Pancreas (tissue), 10 donors: ENCODE data around the gene DTD1. TPM values are rescaled to one million over a fixed set of nuclear protein-coding genes. Genes with fewer than 3 reads are reported as not detected.

Source experiments
- ATAC-seq, 4 donors: fragments of 200-7000 bp; cut with Tn5 transposase; one replicate each; pipeline versions ENCODE4 v1.8.0 to v1.9.1; 2020; ENCODE audit warnings: mild to moderate bottlenecking in 4 of 4, moderate library complexity in 4 of 4
- DNase-seq, 6 donors: peaks; one replicate each; pipeline ENCODE4 v3.0.0-alpha.2; 2020
- FAIRE-seq: peaks from 2 replicates; lab custom pipeline; 2012; peaks lifted over from hg19 to GRCh38; lab: Jason Lieb, UNC
- H3K27ac ChIP-seq, 4 donors: fragments of 200-600 bp; sonication (generic); 1 replicate in 3 of 4; 2 replicates in 1 of 4; pipeline versions ENCODE4 v1.5.0 to v1.8.0; 2020
- H3K27me3 ChIP-seq, 4 donors: fragments of 200-600 bp; one replicate each; pipeline ENCODE4 v1.8.0; 2021
- H3K36me3 ChIP-seq, 3 donors: fragments of 200-600 bp; sonication (generic) in 1 of 3; one replicate each; pipeline versions ENCODE4 v1.5.0 to v1.8.0; 2020 to 2021
- H3K4me1 ChIP-seq, 3 donors: fragments of 200-600 bp; one replicate each; pipeline ENCODE4 v1.8.0; 2021
- H3K4me3 ChIP-seq, 4 donors: fragments of 200-600 bp; sonication (generic) in 2 of 4; one replicate each; pipeline versions ENCODE4 v1.5.0 to v1.8.0; 2020 to 2021
- H3K9me3 ChIP-seq, 4 donors: fragments of 200-600 bp; one replicate each; pipeline ENCODE4 v1.8.0; 2021
- WGBS, 2 donors: extraction: QIAGEN DNeasy Blood & Tissue Kit; methylation state at CpG; one replicate each; pipeline ENCODE4 v1.1.7; 2013; 5-methylcytosine and 5-hydroxymethylcytosine counted together
- intact Hi-C, 3 donors: fragments of 100-400 bp; cut with DNase I; formaldehyde crosslinking; loops; one replicate each; pipeline versions ENCODE4 v1.11.1 to v1.14.2; 2022
- polyA plus RNA-seq, 2 donors: library from polyadenylated mRNA; stranded (reverse); fragments of 200-250 nt; gene quantifications; one replicate each; pipeline ENCODE4 v1.2.3, GENCODE V29; 2013
- total RNA-seq, 6 donors: library from RNA; stranded (reverse); fragmentation: NEBNext Ultra II Directional in 4 of 6; extraction: Animal tissue kit (Norgen Biotek cat#: 25700) in 4 of 6; gene quantifications; one replicate each; pipeline versions ENCODE4 v1.2.1 to v1.2.4, GENCODE V29; 2021 to 2023
- TF ChIP-seq, protein P1 (sequence below), 4 donors: fragments of 200-600 bp; sonication (generic) in 3 of 4; IDR thresholded peaks; one replicate each; pipeline versions ENCODE4 v1.5.0 to v1.8.0; 2021; ENCODE audit warnings: antibody characterized with exemption in 4 of 4
- donor health status: healthy with polysubstance abuse.
- donor health status: DM: no; HTN: no; CAD: no; lungs with moderate emphysema.
- donor health status: DM: no; HTN: no; CAD: no.
- donor health status: control.
- donor health status: control.
- donor health status: Bipolar disorder and iron deficiency.
- donor health status: DM: yes; HTN: yes; CAD: no.
- donor health status: DM: no; HTN: no; CAD: no.
- donor health status: DM: no; HTN: no; CAD: no.
- donor health status: DM: yes; HTN: yes; CAD: no.

The DTD1 gene
- total and polyA plus RNA-seq, 8 donors, result 7.4 to 20.6 (median 12.1) TPM

DNA sequence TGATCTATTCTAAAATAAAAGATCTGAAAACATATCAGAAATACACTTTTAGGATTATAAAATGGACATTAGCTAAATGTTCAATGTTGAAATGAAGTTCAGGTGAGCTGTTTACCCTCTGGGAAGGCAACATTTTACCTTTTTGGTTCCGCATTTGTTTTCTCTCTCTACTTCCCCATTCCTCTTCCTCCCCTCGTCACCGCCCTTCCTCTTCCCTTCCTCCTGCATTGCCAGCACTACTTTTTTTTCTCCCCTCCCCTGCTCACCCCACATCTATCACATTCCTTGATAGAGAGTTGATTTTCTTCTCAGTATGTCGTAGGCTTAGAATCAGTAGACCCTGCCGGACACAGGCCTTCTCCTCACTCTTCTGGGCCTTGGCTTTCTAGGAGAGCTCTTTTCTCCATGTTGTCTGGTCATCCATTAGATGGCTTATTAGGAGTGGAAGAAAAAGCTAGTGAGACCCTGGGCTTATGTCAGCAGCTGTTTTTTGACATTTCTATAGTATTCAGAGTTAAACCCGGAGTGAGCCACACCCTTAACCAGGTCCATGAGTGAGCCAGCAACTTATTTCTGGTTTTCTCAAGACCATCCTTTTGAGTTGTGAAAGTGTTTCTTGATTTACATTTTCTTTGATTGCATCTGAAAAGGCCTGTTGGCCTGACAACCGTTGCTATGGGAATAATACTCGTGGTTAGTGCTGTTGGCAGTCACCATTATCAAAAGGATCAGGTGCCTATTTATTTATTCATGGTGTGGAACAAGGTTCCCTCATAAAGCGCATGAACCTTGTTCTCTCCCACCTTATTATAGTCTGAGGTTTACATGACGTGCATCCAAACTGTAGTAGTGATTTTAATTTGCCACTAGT is 90.9 kb downstream of the DTD1 start:
- FAIRE-seq, result no peak
- TF ChIP-seq, protein P1, sequence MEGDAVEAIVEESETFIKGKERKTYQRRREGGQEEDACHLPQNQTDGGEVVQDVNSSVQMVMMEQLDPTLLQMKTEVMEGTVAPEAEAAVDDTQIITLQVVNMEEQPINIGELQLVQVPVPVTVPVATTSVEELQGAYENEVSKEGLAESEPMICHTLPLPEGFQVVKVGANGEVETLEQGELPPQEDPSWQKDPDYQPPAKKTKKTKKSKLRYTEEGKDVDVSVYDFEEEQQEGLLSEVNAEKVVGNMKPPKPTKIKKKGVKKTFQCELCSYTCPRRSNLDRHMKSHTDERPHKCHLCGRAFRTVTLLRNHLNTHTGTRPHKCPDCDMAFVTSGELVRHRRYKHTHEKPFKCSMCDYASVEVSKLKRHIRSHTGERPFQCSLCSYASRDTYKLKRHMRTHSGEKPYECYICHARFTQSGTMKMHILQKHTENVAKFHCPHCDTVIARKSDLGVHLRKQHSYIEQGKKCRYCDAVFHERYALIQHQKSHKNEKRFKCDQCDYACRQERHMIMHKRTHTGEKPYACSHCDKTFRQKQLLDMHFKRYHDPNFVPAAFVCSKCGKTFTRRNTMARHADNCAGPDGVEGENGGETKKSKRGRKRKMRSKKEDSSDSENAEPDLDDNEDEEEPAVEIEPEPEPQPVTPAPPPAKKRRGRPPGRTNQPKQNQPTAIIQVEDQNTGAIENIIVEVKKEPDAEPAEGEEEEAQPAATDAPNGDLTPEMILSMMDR (IDR thresholded peaks at IDR 0.05), result no peak
- Histone ChIP-seq H3K27me3 (no peaks in the 10 kb centered on the region), H3K9me3 (no peaks in the 10 kb centered on the region), H3K36me3 (no peaks in the 10 kb centered on the region), H3K4me1 (no peaks in the 10 kb centered on the region), H3K27ac (no peak overlapping the region), H3K4me3 (no peak overlapping the region)
- peak in 1 of 4 donors; percentile 44 for ATAC-seq
- intact Hi-C loops, result no loop called here
- peak in 1 of 6 donors; percentile 6 for DNase-seq
- 69 to 82% methylated on average over 10 of the region's 10 CpGs for WGBS, 2 donors

DNA sequence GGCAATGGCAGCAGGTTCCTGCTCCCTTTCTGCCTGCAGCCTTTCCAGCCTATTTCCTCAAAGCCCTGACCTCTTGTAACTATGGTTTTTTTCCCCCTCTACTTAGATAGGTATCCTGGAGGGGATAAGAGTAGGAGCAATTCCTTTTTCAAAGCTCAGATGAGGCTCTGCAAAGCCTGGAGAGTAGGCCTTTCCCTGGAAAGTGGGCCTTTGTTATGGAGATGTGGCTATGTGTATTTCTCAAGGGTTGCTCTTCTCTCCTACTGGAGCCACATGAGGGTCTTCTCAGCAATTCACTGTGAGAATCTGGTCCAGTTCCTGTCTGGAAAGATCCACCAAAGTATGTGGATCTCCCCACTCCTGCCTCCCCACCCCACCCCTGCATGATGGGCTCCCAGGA is 96.0 kb downstream of the DTD1 start:
- Histone ChIP-seq H3K4me1 (no peaks in the 10 kb centered on the region), H3K36me3 (no peaks in the 10 kb centered on the region), H3K4me3 (no peak overlapping the region), H3K27me3 (no peaks in the 10 kb centered on the region), H3K9me3 (no peaks in the 10 kb centered on the region), H3K27ac (no peak overlapping the region)
- TF ChIP-seq, protein P1 (IDR thresholded peaks at IDR 0.05), result no peak
- intact Hi-C loops, result no loop called here
- DNase-seq (no peak), FAIRE-seq (no peak), ATAC-seq (no peak)

DNA sequence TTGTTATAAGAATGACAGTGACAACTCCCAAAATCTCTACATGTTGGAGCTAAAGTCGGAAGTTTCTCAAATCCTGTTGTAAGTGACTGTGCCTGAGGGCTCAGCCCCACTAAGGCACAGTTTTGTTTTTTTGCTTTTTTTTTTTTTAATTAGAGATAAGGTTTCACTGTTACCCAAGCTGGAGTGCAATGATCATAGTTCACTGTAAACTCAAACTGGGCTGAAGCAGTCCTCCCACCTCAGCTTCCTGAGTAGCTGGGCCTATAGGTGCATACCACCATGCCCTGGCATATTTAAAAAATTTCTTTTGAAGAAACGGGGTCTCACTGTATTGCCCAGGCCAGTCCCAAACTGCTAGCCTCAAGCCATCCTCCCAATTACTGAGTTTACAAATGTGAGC is 96.9 kb downstream of the DTD1 start:
- no peak for FAIRE-seq
- Histone ChIP-seq H3K27ac (no peak overlapping the region), H3K9me3 (no peaks in the 10 kb centered on the region), H3K27me3 (no peaks in the 10 kb centered on the region), H3K36me3 (no peaks in the 10 kb centered on the region), H3K4me3 (no peak overlapping the region), H3K4me1 (no peaks in the 10 kb centered on the region)
- intact Hi-C loops, result no loop called here
- 86 to 94% methylated on average over 2 of the region's 2 CpGs for WGBS, 2 donors
- DNase-seq, result no peak
- ATAC-seq, result no peak
- TF ChIP-seq, protein P1 (IDR thresholded peaks at IDR 0.05), result no peak

DNA sequence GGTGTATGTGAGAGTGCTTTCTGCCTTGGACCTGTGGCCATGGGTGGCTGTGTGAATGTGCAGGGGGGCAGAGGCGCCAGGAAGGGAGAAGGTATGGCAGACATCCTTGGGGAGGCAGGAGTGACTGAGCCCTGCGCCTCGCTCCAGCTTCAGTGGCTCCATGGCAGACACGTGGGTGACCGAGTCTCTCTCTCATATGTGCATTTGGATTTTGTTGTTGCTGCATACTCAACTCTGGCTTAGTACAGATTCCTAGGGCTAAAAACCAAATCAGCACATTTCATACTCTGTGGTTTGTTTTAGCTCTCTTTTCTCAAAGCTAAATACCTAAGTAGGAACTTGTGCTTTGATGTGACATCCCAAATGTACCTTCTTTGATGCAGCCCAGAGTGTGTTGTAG is 97.6 kb downstream of the DTD1 start:
- Histone ChIP-seq H3K4me3 (no peak overlapping the region), H3K27ac (no peak overlapping the region), H3K4me1 (no peaks in the 10 kb centered on the region), H3K9me3 (no peaks in the 10 kb centered on the region), H3K36me3 (no peaks in the 10 kb centered on the region), H3K27me3 (no peaks in the 10 kb centered on the region)
- 97 to 99% methylated on average over 5 of the region's 5 CpGs for WGBS, 2 donors
- FAIRE-seq (no peak), ATAC-seq (no peak), DNase-seq (no peak)
- TF ChIP-seq, protein P1 (IDR thresholded peaks at IDR 0.05), result no peak
- intact Hi-C loops, result no loop called here

DNA sequence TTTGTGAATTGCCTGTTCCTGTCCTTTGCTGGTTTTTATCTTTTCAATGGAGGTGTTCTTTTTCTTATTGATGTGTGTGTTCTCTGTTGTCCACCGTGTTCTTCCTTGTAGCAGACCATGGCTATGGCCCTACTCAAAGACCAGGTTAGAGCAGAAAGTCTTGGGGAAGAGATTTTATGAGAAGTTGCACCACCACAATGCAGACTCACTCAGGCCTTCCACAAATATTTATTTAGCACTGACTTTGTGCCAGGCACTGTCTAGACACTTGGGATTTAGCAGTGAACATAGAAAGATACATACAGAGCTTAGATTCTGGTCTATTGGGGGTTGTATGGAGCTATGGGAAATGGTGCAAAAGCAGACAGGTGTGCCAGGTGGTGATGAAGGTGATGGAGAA is 98.8 kb downstream of the DTD1 start:
- WGBS, 2 donors, result 76 to 85% methylated on average over 1 of the region's 1 CpG
- H3K27me3 ChIP-seq, result no peaks in the 10 kb centered on the region
- ATAC-seq (peak in 1 of 4 donors; percentile 23), DNase-seq (no peak), FAIRE-seq (no peak)
- no peaks in the 10 kb centered on the region for H3K36me3 ChIP-seq
- TF ChIP-seq, protein P1 (IDR thresholded peaks at IDR 0.05), result no peak
- no peak overlapping the region for H3K27ac ChIP-seq
- H3K4me3 ChIP-seq, result no peak overlapping the region
- no peaks in the 10 kb centered on the region for H3K4me1 ChIP-seq
- no peaks in the 10 kb centered on the region for H3K9me3 ChIP-seq
- intact Hi-C loops, result no loop called here
